ENCODE data around the gene COL24A1. TPM values are rescaled to one million over a fixed set of nuclear protein-coding genes. Genes with fewer than 3 reads are reported as not detected.

Gene COL24A1
- total RNA-seq, 1 experiment from 2014 or later, result 1.1 TPM

GRCh38 chr1:85857991-85858390 is 298.6 kb downstream of the COL24A1 start:
- TF ChIP-seq NFE2L1 (CRISPR knock-in tag; IDR thresholded peaks at IDR 0.05) (no peak), GRHL2 (CRISPR knock-in tag; IDR thresholded peaks at IDR 0.05; ENCODE audit: insufficient replicate concordance, severe bottlenecking) (no peak), NR3C1 (CRISPR knock-in tag; conservative IDR thresholded peaks at IDR 0.05; ENCODE audit: low read depth) (no peak), ESRRA (CRISPR knock-in tag; IDR thresholded peaks at IDR 0.05; ENCODE audit: borderline replicate concordance) (no peak), IRF2 (CRISPR knock-in tag; IDR thresholded peaks at IDR 0.05; ENCODE audit: borderline replicate concordance, low read depth) (no peak), ZNF121 (CRISPR knock-in tag; IDR thresholded peaks at IDR 0.05) (no peak), NFYB (CRISPR knock-in tag; conservative IDR thresholded peaks at IDR 0.05; ENCODE audit: low read depth) (no peak), ZNF281 (CRISPR knock-in tag; IDR thresholded peaks at IDR 0.05) (no peak), ERG (CRISPR knock-in tag; IDR thresholded peaks at IDR 0.05) (no peak), USF2 (CRISPR knock-in tag; IDR thresholded peaks at IDR 0.05) (no peak), CTCF (IDR thresholded peaks at IDR 0.05) (no peak), ZMAT4 (CRISPR knock-in tag; IDR thresholded peaks at IDR 0.05) (no peak), CREB1 (CRISPR knock-in tag; IDR thresholded peaks at IDR 0.05) (no peak), FOXJ3 (CRISPR knock-in tag; IDR thresholded peaks at IDR 0.05; ENCODE audit: borderline replicate concordance) (no peak), SOX15 (CRISPR knock-in tag; IDR thresholded peaks at IDR 0.05) (no peak), JAZF1 (CRISPR knock-in tag; IDR thresholded peaks at IDR 0.05) (no peak)

GRCh38 chr1:85850238-85850637 is 306.3 kb downstream of the COL24A1 start:
- Mint-ChIP-seq H3K27me3 (ENCODE audit: low read depth) (no peaks in the 10 kb centered on the region), H3K9me3 (no peaks in the 10 kb centered on the region), H3K36me3 (no peaks in the 10 kb centered on the region), H3K4me3 (no peak overlapping the region), H3K4me1 (no peaks in the 10 kb centered on the region), H3K27ac (no peak overlapping the region)
- CTCF ChIA-PET, result no interaction called here
- ATAC-seq (no peak), DNase-seq (ENCODE audit: low spot score) (no peak)
- POLR2A ChIA-PET, result no interaction called here
- no peak for TF ChIP-seq TP53 (CRISPR knock-in tag; IDR thresholded peaks at IDR 0.05)
- no peak for TF ChIP-seq ATF3 (CRISPR knock-in tag; conservative IDR thresholded peaks at IDR 0.05)
- TF ChIP-seq NFYB (CRISPR knock-in tag; conservative IDR thresholded peaks at IDR 0.05; ENCODE audit: low read depth), result no peak
- no peak for TF ChIP-seq ZNF263 (CRISPR knock-in tag; IDR thresholded peaks at IDR 0.05; ENCODE audit: low read depth)
- TF ChIP-seq USF2 (CRISPR knock-in tag; IDR thresholded peaks at IDR 0.05), result no peak
- no peak for TF ChIP-seq E2F1 (CRISPR knock-in tag; IDR thresholded peaks at IDR 0.05)
- TF ChIP-seq ZNF671 (CRISPR knock-in tag; IDR thresholded peaks at IDR 0.05), result no peak
- no peak for TF ChIP-seq ZNF219 (CRISPR knock-in tag; IDR thresholded peaks at IDR 0.05; ENCODE audit: borderline replicate concordance)
- no peak for TF ChIP-seq FOXK1 (CRISPR knock-in tag; IDR thresholded peaks at IDR 0.05)
- no peak for TF ChIP-seq TEAD1 (CRISPR knock-in tag; IDR thresholded peaks at IDR 0.05)
- TF ChIP-seq GABPB1 (CRISPR knock-in tag; IDR thresholded peaks at IDR 0.05), result no peak

More at GRCh38 chr1:85857991-85858390, 298.6 kb downstream of the COL24A1 start:
- ChIA-PET POLR2A (no interaction called here), CTCF (no interaction called here)
- DNase-seq (ENCODE audit: low spot score) (no peak), ATAC-seq (no peak)
- Mint-ChIP-seq H3K36me3 (no peaks in the 10 kb centered on the region), H3K4me1 (no peaks in the 10 kb centered on the region), H3K9me3 (no peaks in the 10 kb centered on the region), H3K27me3 (ENCODE audit: low read depth) (no peaks in the 10 kb centered on the region), H3K4me3 (no peak overlapping the region), H3K27ac (no peak overlapping the region)
